DMS 273 (cell line): Measurements from ENCODE around the gene ZNF689.
"Not testable (repeated sequence)": the region's sequence is repeated elsewhere in the genome, so short reads cannot be mapped to it uniquely, and the experiment has no call there.

Source experiments
- DNase-seq: peaks from one replicate; lab custom pipeline; 2025; ENCODE audit not compliant: unreplicated experiment; lab: John Stamatoyannopoulos, UW

ZNF689 gene

DNA sequence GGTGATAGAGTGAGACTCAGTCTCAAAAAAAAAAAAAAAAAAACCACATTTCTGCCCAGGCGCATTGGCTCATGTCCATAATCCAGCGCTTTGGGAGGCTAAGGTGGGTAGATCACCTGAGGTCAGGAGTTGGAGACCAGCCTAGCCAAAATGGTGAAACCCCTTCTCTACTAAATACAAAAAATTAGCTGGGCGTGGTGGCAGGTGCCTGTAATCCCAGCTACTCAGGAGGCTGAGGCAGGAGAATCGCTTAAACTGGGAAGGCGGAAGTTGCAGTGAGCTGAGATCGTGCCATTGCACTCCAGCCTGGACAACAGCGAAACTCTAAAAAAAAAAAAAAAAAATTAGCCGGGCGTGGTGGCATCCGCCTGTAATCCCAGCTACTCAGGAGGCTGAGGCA, 26.9 kb upstream of the ZNF689 start:
- DNase-seq: not testable (repeated sequence)

DNA sequence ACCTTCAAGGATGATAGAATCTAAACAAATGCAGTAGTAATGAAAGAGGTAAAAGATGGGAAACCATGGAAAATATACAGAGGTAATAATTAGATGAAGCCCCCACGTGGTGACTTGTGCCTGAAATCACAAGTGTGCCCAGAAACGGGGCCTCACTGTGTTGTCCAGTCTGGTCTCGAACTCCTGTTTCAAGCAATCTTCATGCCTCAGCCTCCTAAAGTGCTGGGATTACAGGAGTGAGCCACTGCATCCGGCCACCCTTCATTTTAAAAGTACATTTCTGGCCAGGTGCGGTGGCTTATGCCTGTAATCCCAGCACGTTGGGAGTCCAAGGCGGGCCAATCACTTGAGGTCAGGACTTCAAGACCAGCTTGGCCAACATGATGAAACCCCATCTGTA, 26.4 kb upstream of the ZNF689 start:
- no peak for DNase-seq

DNA sequence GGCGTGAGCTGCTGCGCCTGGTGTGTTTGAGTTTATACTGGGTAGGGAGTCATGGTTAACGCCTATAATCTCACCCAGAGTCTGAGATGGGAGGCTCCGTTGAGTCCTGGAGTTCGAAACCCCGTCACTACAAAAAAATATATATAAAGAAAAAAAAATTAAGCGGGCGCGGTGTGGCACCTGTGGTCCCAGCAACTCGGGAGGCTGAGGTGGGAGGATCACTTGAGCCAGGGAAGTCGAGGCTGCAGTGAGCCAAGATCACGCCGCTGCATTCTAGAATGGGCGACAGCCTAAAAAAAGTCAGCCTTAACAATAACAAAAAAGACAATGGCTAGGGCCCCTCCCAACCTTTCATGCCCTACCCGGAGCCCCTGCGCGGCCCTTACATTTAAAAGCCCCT, 23.3 kb upstream of the ZNF689 start:
- DNase-seq: no peak

DNA sequence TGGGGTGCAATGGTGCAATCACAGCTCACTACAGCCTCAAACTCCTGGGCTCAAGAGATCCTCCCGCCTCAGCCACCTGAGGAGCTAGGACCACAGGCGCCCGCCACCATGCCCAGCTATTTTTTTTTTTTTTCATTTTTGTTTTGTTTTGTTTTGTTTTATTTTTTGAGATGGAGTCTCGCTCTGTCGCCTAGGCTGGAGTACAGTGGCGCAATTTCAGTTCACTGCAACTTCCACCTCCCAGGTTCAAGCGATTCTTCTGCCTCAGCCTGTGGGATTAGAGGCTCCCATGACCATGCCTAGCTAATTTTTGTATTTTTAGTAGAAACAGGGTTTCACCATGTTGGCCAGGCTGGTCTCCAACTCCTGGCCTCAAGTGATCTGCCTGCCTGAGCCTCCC, 22.3 kb upstream of the ZNF689 start:
- DNase-seq: not testable (repeated sequence)

DNA sequence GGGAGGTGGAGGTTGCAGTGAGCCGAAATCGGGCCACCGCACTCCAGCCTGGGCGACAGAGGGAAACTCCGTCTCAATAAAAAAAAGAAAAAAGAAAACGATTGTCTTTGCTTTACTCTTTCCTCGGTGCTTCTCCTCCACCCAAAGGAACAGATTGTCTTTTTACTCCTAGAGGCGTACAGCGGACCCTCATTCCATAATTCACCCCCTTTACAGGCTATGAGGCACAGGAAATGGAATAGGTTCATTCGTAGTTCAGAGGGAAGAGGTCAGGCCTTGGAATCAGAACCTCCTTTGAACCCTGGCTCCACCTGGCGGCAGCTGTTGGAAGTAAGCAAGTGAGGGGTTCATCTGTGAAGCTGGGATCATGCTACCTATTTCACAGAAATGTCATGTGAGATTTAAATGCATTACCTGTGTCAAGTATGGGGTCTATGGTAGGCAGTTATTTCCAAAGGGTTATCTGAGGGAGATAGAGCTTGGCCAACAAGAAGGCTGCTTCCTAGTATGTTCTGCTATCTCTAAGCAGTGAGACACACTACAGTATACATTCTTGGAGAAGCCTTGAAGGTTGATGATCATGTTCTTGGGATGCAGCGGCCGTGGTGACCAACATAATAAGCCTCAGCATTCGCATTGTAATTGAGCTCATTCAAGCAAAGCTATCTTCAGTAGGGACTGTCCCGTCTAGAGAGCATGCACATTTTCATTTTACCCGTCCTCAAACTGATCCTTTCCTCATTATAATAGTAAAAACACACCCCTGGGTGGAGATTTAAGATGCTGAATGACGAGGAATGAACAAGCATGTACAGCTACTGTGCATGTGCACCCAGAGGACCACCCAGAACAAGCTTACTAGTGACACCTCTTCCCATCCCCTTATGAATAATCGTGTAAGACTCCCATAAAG, 18.7 kb upstream of the ZNF689 start:
- peak; percentile 92 for DNase-seq

DNA sequence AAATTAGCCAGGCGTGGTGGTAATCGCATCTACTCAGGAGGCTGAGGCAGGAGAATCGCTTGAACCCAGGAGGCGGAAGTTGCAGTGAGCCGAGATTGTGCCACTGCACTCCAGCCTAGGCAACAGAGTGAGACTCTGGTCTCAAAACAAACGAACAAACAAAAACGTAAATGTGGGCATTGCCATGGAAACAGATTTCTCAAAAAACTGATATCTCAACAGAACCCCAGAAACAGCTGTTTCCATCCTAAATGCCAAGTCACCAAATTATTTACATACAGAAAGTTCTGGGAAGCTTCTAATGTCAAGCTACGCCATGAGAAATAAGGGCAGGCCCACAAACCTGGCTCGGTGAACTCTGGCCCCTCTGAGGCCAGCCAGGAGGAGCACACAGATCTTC, 16.0 kb upstream of the ZNF689 start:
- no peak for DNase-seq

DNA sequence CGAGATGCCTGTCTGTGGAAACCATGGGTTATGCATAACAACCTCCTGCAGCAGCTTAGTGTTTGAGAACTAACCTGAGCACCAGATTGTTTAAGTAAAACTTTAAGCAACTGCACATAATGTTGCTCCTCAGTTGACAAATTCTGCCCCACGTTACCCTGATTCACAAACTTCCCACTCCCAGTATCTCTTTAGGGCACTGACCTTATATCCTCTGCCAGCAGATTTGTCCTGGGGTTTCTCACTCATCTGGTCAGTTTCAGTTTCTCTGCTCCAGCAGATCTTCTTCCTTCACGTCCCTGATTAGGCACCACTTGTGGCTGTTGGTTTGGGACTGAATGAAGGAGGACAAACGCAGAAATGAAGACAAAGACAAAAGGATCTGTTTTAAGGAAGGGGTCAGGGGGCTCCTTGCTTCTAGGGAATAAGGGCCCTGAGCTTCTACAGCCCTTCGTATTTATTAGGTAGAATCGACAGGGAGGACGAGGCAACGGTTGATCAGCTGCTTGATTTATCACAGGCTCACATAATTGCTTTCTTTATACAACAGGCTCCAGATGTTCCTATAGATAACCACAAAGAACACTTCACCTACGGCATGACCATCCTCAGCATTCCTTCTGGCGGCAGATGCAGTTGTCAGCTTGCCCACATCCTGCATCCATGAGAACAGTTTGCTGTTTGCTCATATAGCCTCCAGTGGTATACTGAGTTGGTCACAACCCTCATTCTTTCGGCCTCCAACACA, 13.5 kb upstream of the ZNF689 start:
- no peak for DNase-seq

DNA sequence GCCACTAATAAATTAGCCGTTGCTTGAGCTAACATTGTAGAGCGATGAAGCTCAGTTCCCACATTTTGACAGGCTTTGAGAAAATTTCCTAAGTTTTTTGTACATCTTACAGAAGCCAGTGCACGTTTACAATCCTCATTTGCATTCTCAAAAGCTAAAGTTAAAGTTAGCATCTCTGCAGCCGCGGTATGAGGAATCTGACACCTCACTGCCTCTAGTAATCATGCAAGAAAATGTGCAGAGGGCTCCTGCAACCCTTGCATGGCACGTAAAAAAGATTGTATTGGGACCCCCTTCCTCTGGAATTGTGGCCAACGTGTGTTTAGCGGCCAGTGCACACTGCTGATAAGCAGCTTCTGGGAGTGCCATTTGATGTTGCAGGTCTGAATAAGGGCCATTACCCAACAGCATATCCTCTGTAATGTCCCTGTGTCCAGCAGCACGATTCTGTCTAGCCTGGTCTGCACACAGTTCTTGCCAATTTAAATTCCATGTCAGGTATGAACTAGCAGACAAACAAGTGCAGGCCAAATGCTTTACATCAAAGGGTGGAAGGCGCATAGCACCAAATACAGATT, 12.4 kb upstream of the ZNF689 start:
- no peak for DNase-seq

DNA sequence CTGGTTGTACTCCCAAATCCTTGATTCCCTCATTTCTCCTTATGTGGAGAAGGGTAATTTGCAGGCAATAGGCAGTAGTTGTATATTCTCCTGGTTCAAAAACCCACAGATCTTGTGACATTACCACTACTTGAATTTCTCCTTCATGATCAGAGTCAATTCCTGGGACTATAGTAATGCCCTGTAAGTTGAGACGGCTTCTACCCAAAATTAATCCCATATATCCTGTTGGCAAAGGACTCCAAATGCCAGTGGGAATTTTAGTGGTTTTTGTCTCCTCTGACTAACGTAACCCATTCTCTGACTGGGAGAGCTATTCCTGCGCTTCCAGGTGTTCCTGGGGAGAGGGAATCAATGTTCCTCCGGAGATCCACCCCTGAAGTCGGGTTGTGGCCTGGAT, 11.6 kb upstream of the ZNF689 start:
- no peak for DNase-seq

DNA sequence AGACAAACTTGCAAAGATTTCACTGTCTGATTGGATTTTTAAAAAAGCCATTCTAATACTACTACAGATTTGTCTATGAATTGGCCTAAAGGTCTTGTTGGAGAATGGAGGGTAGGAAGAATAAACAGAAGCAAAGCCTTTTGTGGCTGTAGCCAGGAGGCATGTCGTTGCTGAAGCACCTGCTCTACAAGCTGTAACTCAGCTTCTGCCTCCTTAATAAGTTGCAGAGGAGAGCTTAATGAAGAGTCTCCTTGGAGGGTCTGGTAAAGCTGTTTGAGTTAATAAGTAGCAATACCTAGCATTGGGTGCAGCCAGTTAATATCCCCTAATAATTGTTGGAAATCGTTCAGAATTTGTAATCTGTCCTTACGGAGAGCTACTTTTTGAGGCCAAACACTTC, 10.0 kb upstream of the ZNF689 start:
- DNase-seq: no peak

DNA sequence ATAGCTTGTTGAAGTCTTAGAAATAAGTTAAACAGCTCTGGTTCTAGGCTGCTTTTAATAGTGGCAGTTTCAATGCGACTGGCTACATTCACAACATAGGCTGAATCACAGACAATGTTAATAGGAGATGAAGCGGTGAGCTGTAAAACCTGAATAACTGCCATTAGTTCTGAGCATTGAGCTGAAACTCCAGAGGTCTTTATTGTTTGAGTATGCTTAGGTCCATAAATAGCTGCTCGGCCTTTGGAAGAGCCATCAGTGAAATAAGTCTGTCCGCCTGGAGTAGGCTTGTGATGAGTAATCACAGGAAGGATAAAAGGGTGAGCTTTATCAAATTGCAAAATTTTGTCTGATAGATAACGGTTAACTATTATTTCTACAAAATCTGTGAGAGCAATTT, 9.4 kb upstream of the ZNF689 start:
- DNase-seq: no peak

DNA sequence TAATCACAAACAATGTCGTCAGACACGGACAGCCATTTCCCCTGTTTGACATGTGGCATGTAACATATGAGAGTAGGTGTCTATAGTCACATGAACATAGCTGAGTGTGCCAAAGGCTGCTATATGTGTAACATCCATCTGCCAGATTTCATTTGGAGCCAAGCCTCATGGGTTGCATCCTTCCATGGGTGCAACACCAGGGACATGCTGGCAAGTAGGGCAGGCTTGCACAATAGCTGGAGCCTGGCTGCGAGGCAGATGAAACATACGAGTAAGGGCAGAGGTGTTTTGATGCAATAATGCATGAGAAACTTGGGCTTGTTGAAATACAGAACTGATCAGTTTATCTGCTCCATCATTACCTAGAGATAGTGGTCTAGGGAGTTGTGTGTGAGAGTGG, 9.0 kb upstream of the ZNF689 start:
- DNase-seq: no peak

DNA sequence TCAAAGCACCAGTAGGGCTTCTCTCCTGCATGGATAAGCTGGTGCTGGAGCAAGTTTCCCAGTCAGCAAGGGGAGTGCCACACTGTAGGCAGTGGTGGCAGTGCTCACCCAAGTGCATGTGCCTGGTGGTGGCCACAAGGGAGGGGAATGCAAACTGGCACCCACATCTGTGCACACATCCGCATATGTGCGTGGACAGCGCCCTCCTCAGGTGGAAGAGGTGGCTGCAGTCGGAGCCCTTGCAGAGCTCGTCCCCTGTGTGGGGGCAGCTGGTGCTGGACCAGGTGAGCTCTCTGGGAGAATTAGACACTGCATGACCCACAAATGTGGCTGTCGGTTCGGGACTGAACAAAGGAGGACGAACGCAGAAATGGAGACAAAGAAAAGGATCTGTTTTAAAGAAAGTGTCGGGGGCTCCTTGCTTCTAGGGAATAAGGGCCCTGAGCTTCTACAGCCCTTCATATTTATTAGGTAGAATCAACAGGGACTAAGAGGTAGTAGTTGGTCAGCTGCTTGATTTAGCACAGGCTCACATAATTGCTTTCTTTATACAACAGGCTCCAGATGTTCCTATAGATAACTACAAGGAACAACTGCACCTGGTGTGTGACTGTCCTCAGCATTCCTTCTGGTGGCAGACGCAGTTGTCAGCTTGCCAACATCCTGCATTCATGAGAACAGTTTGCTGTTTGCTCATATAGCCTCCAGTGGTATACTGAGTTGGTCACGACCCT, 5.3 kb upstream of the ZNF689 start:
- DNase-seq: peak; percentile 64

DNA sequence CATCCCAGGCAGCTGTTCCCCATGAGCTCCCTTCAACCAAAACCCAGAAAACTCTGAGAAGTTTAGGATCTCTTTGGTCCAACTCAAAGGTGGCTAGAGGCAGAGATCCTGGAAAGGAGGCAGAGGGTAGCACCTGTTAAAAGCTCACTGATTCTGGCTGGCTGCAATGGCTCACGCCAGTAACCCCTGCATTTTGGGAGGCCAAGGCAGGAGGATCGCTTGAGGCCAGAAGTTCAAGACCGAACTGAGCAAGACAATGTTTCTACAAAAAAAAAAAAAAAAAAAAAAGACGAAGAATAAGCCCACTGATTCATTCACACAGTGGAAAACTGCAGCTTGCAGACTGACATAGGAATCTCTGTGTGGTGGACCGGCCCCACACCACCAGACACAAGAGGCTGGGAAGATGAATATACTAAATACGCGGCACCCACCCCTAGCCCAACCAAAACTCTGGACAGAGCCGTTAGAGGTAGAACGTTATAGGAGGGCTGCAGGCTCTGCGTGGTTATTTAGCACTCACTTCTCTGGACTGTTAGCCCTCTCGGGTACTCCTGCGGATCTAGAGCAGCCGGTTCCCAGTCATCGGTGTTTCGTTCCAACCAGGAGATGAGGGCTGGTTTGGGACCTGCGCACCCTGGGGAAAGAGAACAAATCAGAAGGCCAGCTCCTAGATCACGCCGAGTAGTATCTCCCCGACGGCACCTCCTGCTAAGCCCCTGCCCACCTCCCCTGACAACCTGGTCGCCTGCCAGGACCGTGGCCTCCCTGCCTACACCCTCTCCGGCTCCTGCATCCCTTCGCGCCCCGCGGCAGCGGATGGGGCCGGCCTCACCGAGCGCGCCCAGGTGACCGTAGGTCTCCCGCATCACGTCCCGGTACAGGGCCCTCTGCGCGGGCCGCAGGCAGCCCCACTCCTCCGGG, 925 bp downstream of the ZNF689 start:
- DNase-seq: peak; percentile 74

DNA sequence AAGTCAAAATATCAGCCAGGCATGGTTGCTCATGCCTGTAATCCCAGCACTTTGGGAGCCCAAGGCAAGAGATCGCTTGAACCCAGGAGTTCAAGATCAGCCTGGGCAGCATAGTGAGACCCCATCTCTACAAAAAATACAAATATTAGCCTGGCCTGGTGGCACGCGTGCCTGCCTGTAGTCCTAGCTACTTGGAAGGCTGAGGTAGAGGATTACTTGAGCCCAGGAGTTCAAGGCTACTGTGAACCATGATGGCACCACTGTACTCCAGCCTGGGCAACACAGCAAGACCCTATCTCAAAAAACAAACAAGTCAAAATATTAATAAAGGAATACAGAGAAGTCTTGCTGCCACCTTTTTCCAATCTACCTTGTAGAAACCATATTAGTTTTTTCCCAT, 4.2 kb downstream of the ZNF689 start:
- DNase-seq: no peak

DNA sequence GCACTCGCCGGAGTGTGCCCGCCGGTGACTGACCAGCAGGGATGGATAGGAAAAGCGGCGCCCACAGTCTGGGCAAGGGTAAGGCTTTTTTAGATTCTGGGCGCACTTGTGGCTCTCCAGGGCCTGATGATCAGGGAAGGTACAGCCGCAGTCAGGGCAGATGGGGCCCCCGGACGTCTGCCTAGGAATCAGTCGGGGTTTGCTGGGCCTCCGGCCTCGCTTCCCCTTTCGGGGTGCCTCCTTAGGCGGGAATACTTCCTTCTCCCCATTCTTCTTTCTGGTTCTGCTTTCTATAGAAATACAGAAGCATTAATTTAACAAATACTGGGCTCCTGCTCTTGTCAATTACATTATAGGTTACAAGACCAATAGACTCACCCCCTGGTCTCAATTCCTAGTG, 5.0 kb downstream of the ZNF689 start:
- no peak for DNase-seq

DNA sequence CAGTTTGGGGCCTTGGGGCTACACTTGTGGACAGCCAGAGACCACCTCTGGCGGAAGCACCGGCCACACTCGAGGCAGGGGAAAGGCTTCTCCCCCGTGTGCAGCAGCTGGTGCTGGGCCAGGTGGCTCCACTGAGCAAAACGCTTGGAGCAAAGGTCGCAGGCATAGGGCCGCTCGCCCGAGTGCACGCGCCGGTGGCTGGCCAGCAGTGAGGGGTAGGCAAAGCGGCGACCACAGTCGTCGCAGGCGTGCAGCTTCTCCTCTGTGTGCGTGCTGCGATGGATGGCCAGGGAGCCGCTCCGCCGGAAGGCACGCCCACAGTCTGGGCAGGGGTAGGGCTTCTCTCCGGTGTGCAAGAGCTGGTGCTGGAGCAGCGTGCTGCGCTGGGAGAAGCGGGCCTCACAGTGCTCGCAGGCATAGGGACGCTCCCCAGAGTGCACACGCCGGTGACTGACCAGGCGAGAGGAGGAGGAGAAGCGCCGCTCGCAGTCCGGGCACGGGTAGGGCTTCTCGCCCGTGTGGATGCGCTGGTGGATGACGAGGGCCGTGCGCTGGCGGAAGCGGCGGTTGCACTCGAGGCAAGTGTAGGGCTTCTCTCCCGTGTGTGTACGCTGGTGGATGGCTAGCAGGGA, 5.8 kb downstream of the ZNF689 start:
- DNase-seq: no peak

DNA sequence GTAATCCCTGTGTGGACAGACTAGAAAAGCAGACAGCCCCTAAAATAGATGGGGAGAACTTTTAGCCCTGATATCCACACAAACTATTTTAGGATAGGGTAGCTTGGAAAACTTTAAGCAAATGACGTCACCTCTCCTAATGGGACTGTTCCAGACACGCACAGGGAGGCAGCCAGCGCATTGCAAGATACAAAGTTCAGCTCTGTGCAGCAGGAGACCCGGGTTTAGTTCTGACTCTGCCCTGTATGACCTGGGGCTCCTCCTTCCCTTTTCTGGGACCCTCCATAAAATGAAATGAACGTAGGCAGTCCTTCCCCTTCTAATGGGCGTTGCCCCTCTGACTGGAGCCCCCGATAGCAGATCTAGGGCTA, 6.3 kb downstream of the ZNF689 start:
- no peak for DNase-seq

DNA sequence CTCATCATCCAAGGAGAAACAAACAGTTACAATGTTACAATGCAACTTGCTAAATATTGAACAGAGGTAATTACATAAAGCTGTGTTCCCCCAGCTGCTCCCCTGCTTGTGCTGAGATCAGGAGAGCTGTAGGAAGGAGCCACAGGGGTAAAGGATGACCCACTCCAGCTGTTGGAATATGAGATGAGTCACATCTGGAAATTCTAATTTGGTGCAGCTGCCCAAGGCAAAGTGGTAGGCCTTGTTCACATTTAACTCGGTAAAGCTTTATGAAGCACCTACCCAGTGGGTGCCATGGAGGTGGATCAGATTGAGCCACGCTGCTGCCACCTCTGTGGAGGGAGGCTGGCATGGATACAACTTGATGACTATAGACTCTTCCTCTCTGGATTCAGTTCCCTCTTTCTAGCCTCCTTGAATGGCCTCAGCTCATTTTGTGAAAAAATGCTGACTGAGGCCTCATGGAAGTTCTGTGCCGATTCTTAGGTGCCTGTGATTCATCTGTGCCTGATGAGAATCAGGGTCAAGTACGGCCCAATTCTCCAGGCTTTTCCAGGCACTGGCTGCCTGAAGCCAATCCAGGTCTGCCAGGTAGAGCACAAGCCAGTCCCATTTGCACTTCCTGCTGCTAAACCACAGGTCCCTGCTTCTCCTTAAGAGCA, 7.4 kb downstream of the ZNF689 start:
- no peak for DNase-seq
